Measurements from ENCODE around the gene FGD1. TPM values are rescaled to one million over a fixed set of nuclear protein-coding genes. Genes with fewer than 3 reads are reported as not detected.
A peak's percentile ranks its signal among the peaks of the same experiment; 100 is the strongest.

The FGD1 gene
- total RNA-seq, 1 experiment from 2014 or later: 36.3 TPM

DNA sequence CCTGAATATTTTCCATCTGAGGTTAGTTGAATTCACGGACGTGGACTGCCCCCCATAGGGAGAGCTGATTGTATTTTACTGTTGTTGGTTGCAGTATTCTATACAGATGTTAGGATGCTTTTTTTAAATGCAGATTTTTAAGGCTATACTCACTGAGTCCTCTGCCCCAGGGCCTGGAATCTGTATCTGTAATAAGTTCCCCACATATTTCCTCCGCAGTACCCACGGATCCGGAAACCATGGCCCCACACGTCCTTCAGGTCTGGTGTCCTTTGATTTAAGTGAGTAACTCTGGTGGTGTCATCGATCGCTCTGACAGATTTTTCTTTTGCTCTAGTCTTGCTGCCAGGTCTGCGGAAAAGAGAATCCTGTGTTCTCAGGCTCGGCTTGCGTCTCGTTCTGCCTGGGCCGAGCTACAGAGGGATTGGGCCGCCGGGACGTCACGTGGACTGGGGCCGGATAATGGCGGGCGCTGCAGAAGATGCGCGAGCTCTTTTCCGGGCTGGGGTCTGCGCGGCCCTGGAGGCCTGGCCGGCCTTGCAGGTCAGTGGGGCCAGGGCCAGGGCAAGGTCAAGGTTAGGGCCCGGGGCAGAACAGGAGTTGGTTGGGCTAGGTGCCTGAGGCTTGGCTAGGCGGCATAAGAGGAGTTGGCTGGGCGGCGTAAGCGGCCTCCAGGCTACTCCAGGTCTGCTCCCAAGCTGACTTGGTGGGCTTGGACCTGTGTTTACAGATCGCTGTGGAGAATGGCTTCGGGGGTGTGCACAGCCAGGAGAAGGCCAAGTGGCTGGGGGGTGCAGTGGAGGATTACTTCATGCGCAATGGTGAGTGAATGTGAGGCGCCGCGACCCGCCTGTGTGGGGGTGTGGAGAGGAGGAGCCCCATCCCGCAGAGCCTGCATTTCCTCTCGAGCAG lies 55.8 kb downstream of the FGD1 start, which contains the start of gene TSR2:
Gene TSR2 (plus strand): TSS at position 445 of the 912 bp plus-strand sequence. CDS start 18 bp downstream, at position 463.
- ChIA-PET POLR2A (interaction anchor here (1.1 to 1.2 kb wide), 2 partner anchors 90 to 199 kb away, joined by 3 to 4 read pairs; partner anchors contain the start of gene GNL3L), CTCF (no interaction called here)
- H3K27me3 Mint-ChIP-seq (ENCODE audit: low read depth): no peaks in the 10 kb centered on the region; the same call in 1 of the 2 replicates
- peak; percentile 93 for ATAC-seq
- peak; percentile 73 for DNase-seq (ENCODE audit: low spot score)
- H3K4me3 Mint-ChIP-seq: peak within 1 kb of the TSS; percentile 93
- H3K27ac Mint-ChIP-seq: no peak within 1 kb of the TSS
- TF ChIP-seq ZNF396 (CRISPR knock-in tag; IDR thresholded peaks at IDR 0.05; ENCODE audit: borderline replicate concordance) (no peak), SP1 (CRISPR knock-in tag; conservative IDR thresholded peaks at IDR 0.05) (peak; percentile 40; the same call in 1 of the 2 replicates), CREM (CRISPR knock-in tag; IDR thresholded peaks at IDR 0.05) (0 out of 2 replicates have a peak, but pooled peaks have one; percentile 27), TEAD4 (CRISPR knock-in tag; IDR thresholded peaks at IDR 0.05) (no peak), GABPB1 (CRISPR knock-in tag; IDR thresholded peaks at IDR 0.05) (no peak), NFE2L1 (CRISPR knock-in tag; IDR thresholded peaks at IDR 0.05) (no peak), FOXK1 (CRISPR knock-in tag; IDR thresholded peaks at IDR 0.05) (peak; percentile 84), ZNF416 (CRISPR knock-in tag; IDR thresholded peaks at IDR 0.05) (no peak), NFYB (CRISPR knock-in tag; conservative IDR thresholded peaks at IDR 0.05; ENCODE audit: low read depth) (peak; percentile 50; the same call in 1 of the 2 replicates), ZNF423 (CRISPR knock-in tag; IDR thresholded peaks at IDR 0.05) (no peak)
- TF ChIP-seq, protein P1, sequence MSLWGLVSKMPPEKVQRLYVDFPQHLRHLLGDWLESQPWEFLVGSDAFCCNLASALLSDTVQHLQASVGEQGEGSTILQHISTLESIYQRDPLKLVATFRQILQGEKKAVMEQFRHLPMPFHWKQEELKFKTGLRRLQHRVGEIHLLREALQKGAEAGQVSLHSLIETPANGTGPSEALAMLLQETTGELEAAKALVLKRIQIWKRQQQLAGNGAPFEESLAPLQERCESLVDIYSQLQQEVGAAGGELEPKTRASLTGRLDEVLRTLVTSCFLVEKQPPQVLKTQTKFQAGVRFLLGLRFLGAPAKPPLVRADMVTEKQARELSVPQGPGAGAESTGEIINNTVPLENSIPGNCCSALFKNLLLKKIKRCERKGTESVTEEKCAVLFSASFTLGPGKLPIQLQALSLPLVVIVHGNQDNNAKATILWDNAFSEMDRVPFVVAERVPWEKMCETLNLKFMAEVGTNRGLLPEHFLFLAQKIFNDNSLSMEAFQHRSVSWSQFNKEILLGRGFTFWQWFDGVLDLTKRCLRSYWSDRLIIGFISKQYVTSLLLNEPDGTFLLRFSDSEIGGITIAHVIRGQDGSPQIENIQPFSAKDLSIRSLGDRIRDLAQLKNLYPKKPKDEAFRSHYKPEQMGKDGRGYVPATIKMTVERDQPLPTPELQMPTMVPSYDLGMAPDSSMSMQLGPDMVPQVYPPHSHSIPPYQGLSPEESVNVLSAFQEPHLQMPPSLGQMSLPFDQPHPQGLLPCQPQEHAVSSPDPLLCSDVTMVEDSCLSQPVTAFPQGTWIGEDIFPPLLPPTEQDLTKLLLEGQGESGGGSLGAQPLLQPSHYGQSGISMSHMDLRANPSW (CRISPR knock-in tag; conservative IDR thresholded peaks at IDR 0.05; ENCODE audit: low read depth): no peak
- TF ChIP-seq, protein P2, sequence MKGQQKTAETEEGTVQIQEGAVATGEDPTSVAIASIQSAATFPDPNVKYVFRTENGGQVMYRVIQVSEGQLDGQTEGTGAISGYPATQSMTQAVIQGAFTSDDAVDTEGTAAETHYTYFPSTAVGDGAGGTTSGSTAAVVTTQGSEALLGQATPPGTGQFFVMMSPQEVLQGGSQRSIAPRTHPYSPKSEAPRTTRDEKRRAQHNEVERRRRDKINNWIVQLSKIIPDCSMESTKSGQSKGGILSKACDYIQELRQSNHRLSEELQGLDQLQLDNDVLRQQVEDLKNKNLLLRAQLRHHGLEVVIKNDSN (CRISPR knock-in tag; IDR thresholded peaks at IDR 0.05): peak; percentile 95
- TF ChIP-seq, protein P3, sequence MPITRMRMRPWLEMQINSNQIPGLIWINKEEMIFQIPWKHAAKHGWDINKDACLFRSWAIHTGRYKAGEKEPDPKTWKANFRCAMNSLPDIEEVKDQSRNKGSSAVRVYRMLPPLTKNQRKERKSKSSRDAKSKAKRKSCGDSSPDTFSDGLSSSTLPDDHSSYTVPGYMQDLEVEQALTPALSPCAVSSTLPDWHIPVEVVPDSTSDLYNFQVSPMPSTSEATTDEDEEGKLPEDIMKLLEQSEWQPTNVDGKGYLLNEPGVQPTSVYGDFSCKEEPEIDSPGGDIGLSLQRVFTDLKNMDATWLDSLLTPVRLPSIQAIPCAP (CRISPR knock-in tag; IDR thresholded peaks at IDR 0.05): no peak
- TF ChIP-seq, protein P4, sequence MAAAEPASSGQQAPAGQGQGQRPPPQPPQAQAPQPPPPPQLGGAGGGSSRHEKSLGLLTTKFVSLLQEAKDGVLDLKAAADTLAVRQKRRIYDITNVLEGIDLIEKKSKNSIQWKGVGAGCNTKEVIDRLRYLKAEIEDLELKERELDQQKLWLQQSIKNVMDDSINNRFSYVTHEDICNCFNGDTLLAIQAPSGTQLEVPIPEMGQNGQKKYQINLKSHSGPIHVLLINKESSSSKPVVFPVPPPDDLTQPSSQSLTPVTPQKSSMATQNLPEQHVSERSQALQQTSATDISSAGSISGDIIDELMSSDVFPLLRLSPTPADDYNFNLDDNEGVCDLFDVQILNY (CRISPR knock-in tag; IDR thresholded peaks at IDR 0.05): peak; percentile 45; the same call in 1 of the 2 replicates
- TF ChIP-seq, protein P5, sequence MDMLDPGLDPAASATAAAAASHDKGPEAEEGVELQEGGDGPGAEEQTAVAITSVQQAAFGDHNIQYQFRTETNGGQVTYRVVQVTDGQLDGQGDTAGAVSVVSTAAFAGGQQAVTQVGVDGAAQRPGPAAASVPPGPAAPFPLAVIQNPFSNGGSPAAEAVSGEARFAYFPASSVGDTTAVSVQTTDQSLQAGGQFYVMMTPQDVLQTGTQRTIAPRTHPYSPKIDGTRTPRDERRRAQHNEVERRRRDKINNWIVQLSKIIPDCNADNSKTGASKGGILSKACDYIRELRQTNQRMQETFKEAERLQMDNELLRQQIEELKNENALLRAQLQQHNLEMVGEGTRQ (CRISPR knock-in tag; IDR thresholded peaks at IDR 0.05): peak; percentile 96
- TF ChIP-seq, protein P6, sequence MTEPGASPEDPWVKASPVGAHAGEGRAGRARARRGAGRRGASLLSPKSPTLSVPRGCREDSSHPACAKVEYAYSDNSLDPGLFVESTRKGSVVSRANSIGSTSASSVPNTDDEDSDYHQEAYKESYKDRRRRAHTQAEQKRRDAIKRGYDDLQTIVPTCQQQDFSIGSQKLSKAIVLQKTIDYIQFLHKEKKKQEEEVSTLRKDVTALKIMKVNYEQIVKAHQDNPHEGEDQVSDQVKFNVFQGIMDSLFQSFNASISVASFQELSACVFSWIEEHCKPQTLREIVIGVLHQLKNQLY (CRISPR knock-in tag; IDR thresholded peaks at IDR 0.05): 0 out of 2 replicates have a peak, but pooled peaks have one; percentile 26
- TF ChIP-seq, protein P7, sequence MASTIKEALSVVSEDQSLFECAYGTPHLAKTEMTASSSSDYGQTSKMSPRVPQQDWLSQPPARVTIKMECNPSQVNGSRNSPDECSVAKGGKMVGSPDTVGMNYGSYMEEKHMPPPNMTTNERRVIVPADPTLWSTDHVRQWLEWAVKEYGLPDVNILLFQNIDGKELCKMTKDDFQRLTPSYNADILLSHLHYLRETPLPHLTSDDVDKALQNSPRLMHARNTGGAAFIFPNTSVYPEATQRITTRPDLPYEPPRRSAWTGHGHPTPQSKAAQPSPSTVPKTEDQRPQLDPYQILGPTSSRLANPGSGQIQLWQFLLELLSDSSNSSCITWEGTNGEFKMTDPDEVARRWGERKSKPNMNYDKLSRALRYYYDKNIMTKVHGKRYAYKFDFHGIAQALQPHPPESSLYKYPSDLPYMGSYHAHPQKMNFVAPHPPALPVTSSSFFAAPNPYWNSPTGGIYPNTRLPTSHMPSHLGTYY (CRISPR knock-in tag; IDR thresholded peaks at IDR 0.05): no peak
- H3K36me3 Mint-ChIP-seq: peaks cover 18% of the 10 kb centered on the region
- no peaks in the 10 kb centered on the region for H3K9me3 Mint-ChIP-seq
- H3K4me1 Mint-ChIP-seq: peaks cover 13% of the 10 kb centered on the region

Data from WTC11 (cell line).